Activated CD4-positive, alpha-beta T cell treated with anti-CD3 and anti-CD28 coated beads, Interleukin-2, Interleukin-4, amounts not matched to agents 100 ng/mL and 50 ng/mL, durations not matched to agents 16 hours and 8 hours (primary cell): ENCODE measurements around the gene WDFY4.

ENCODE experiments used
- DNase-seq: peaks from one replicate; pipeline ENCODE4 v3.0.0-alpha.2; 2020; ENCODE audit warnings: low spot score

Gene WDFY4

DNA sequence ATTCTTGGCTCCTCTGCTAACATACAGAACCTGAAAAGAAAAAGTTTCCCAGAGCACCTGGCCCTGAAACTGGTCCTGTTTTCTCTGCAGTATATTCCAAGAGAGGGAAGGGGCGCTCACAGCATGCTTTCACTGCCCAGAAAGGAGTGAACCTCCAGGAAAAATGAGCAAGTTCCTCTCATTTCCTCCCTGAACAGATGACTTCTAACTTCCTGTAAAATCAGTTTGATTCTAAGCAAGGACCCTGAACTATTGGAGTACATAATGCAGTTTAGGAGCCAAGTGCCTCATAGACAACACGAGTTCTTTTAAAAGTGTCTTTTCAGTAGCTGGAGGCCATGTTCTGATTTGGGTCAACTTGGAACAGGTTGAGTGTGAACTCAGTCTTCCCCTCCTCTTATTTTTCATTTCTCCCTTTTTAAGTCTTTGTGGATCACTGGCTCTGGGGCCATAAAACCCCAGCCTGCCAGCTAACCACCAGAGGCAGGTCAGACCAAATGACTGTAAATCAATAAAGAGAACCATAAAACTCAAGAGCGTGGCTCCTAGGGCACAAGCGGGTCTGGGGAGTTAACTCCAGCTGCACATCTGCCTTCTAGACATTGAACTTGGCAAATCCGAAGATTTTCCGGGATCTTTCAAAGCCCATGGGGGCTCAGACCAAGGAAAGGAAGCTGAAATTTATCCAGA is 260.9 kb downstream of the WDFY4 start:
- DNase-seq, result no peak

DNA sequence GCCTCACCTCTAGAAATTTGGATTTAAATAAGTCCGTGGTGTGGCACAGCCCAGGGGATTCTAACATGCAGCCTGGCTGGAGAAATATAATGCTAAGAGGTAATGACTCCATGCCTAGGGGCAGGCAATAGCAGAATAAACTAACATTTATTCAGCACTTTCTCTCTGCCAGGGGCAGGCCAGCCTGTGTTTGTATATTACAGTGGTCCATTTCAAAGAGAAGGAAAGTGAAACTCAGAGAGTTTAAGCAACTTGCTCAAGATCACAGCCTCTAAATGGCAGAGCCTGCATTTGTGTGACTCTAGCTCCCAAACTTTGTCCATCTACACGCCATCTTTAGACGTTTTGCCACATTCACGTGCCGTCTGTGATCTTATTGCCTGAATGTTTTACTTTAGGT is 261.7 kb downstream of the WDFY4 start:
- no peak for DNase-seq

DNA sequence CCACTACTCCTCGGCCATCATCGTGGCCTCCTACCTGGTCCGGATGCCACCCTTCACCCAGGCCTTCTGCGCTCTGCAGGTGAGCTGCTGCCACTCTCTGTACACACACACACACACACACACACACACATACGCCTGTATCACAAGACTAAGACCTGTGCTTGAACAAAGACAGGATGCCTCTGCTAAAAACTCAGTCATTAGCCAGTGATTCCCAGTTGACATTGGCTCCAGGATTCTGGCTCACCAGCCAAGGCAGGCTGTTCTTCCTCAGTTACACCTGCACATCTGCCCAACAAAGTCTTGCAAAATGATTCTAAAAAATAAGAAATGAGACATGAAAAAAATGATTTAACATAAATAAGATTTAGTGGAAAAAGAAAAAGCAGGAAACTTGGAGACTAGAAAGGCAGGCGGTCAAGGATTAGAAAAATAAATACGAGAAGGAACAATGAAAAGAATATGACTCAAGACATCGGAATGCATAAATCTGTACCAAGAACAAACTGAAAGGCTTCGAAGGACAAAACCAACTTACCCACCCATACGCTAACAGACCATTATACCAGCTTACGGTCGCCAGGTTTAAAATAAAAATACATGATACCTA is 262.3 kb downstream of the WDFY4 start:
- no peak for DNase-seq

DNA sequence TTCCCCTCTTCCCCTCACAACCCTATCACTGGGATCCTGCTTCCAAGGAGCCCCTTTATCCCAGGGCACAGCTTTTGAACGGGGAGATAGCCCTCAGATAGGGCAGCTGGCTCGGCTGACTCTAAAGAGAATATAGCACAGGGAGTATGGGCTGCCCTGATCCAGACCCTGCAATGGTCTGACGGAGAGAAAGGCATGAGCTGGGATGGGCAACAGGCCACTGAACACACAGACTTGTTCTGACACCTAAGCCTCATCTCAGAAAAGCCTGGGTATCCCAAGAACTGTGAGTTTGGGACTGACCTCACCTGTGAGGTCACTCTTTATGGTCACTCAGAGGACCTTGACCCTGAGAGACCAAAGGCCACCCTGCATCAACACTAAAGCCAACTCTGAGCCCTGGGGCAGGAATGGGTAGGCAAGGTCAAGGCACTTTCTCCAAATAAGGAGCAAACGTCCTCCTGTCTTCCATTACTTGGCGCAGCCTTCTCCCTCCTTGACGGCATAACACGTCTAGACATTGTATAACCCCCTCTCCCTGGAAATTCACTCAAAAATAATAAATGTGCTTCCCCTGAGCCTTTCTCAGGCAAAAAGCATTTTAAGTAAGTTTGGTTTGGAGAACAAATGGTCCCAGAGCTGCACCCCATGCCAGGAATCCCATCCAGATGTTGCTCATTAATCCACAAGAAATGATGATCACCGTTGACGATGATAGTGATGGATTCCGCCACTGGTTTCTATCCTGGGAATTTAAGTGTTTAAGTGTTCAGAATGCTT is 263.2 kb downstream of the WDFY4 start:
- no peak for DNase-seq

DNA sequence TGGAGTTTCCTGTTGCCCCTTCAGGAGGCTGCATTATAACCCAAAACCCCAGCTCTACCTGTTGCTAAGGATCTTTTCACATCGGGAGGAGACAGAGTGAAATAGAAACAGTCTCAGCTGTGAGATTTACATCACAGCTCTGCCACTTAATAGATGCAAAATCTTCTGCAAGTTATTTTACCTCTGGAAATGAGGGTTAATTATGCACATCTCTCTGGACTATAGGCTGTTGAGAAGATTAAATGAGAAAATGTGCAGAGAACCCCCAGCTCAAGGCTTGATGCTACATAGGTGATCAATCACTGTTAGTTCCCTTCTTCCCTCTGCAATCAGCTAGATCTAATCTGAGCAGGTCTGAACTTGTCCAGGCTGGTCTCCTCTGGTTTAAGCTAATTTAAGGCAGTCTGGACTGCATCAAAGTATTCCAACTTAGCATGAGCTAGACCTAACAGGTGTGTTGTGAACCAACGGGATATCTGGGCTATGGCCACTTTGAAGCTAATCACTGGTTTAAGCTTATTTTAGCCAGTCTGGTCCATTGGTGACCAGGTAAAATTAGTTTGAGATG is 263.9 kb downstream of the WDFY4 start:
- DNase-seq, result no peak

DNA sequence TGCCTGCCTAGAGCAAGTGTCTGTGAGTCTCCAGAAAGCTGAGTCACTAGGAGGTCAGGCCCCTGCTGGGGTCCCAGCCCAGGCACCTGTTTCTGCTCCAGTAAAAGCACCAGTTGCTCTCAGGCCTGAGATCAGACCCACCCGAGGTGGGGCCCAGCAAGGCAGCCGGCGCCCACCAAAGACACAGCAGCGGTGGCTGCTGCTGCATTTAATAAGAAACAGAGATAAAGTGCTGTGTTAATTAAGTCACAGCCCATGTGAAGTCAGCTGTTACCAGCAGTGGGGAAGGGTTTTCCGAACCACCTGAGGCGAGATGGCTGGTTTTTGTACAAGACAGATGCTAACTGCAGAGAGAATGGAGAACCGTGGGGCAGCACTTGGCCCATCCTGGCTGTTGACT is 267.0 kb downstream of the WDFY4 start:
- DNase-seq, result no peak

DNA sequence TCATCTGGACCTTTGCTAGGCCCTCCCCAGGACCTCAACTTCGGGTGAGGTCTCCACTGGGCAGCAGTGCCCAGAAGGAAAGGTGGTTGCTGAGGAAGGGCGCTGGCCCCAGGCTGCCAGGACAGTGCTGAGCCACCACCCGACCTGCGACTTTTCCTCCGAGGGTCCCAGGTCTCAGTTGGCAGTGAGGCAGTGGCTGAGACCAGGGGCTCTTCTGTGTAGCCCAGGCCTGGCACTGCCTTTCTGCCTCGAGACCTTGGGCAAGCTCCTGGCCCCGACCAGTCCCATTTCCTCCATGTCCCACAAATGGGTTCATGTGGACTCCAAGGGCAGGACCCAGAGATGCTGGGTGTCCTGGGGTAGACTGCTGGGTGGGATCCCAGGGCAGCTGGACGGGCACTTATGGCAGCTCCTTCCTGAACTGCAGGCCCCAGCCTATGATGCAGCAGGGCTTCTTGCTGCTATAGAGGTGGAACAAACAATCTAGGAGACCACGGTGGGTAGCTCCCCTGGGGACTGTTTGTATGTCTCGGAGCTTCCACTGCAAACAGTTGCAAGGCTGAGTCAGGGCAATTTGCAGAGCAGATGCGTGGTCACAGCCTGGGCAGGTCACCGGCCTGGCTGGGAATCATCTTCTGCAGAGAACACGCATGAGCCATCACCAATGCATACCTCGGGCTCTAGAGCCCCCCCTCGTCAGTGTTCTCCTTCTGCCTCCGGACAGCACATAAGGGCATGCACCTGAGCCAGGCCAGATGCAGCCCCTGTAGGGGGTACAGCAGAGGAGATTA is 272.9 kb downstream of the WDFY4 start:
- DNase-seq, result no peak

DNA sequence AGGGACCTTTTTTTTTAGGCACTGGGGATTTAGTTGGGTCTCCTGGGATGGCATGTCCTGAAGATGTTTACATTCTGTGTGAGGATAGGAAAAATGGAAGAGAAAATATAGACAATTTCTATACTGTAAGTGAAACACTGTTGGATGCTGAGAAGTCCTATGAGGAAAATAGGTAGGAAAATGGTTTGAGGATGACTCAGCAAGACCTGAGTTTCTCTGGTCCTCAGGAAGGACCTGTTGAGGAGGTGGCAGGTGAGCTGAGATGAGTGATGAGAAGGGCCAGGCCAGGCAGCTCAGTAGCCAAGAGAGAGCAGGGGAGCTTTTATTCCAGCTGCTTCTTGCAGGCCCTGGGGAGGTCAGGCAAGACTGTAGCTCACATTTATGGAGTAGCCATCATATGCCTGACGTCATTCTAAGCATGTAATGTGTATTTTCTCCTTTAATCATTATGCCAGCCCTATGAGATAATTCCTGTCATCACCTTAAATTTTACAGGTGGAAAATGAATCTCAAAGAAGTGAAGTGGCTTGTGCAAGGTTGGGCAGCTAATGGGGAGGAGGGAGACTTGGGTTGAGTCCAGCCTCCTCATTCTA is 274.0 kb downstream of the WDFY4 start:
- DNase-seq, result no peak

DNA sequence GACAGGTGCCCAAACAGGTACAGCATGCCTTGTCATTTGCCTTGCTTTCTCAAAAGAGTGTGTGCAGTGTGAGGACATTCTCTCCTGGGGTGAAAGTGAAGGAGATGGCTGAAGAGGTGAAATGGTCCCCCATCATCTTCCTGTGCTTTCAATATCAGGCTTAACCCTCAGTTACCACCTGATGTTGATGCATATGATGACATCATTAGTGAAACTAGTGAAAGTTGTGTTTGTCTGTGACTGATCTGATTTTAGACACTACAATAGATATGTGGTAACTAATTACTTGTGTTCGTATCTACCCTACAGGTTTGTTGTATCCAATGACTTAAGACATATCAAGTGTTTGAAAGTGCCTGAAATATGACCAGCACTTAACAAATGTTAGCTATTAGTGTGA is 279.4 kb downstream of the WDFY4 start:
- no peak for DNase-seq

DNA sequence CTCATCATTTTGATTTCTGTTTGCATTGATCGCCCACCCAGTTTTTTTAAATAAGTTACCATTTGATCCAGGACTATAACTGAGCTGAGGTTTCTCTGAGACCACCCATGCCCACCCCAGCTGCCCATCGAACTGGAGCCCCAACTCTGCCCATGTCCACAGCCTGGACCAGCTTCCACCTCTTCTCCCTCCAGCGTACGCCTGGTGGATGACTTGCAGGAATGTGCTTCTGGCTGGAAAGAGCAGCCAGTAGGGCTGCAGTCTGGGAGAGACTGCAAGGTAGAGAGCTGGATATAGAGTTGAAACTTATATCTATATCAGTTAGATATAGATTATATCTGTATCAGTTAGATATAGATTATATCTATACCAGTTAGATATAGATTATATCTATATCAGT is 280.8 kb downstream of the WDFY4 start:
- no peak for DNase-seq

DNA sequence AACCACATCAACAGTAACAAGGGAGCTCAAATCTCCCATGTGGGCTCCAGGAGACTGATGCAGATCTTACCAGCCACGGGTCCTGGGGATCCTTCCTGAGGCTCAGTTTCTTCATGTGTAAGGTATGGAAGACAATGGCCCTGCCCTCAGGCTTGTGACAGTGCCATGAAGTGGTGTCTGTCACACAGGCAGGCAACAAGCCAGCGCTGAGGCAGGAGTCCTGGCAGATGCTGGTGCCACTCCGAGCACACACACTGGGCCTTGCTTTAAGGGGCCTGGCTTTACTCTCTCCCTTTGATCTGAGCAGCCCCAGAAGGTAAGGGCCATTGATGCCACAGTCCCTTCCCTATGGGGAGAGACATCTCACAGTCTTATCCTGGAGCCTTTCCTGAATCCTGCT is 283.4 kb downstream of the WDFY4 start:
- DNase-seq, result no peak

DNA sequence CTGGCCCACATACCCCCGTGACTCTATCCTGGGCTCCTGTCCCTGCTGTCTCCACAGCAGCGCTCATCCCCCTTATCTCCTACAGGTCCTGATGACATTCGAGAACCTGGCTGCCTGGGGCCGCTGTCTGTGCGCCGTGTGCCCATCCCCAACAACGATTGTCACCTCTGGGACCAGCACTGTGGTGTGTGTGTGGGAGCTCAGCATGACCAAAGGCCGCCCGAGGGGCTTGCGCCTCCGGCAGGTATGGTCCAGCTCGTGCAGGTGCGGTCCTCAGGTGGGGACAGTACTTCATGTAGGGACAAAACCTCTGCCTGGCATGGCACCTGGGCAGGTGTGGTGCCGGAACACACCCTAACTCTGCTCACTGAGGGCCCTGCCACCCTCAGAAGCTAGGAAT is 285.4 kb downstream of the WDFY4 start:
- no peak for DNase-seq

DNA sequence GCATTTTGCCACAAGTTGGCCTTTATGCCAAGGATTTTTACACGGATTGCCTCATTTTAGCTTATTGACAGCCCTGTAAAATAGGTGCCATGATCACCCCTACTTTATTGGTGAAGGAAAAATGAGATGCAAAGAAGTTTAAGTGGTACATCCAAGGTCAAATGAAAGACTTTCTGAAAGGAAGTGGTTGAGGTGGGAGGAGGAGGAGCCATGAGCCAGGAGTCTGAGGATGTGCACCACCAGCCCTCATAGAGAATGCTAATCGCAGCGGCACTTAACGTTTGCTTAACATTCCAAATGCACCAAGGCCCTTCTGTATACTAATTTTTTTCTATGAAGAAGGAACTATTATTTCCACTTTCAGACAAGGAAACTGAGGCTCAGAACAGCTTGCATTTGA is 286.0 kb downstream of the WDFY4 start:
- no peak for DNase-seq

DNA sequence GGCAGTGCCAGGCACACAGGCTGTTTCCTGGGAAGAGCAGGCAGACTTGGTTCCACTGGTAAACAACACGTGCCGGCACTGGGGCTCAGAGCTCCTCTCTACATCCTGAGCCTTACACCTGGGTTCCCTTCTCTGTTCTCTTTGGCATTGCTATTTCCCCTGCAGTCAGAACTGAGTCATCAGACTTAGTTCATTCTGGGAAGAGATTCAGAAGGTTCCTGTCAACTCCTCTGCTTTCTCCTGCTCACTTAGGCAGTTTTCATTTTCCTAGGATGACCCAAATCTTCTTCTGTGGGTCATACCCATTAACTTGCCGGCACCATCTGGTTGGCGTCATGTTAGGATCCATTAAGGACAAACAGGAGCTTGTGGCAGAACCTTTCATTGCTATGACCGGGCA is 288.4 kb downstream of the WDFY4 start:
- no peak for DNase-seq

DNA sequence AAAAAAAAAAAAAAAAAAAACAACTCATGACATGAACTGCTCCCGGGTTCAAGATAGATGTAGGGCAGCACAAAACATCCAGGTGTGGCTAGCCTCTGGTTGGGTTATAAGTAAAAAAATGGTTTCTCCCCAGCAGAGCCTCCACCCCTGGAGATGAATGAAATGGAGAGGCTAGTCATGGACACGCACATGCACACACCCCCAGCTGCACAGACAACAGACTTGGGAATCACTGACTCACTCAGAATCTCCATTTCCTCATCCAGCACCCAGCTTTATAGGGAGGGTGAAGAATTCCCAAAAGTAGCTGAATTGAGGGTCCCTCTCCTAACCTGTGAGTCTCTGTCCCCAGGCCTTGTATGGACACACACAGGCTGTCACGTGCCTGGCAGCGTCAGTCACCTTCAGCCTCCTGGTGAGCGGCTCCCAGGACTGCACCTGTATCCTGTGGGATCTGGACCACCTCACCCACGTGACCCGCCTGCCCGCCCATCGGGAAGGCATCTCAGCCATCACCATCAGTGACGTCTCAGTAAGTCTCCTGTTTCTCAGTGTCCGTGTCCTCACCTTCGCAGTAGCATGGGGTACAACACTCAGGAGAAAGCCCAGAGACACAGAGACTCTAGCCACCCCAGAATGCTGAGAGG is 290.0 kb downstream of the WDFY4 start:
- DNase-seq, result no peak

DNA sequence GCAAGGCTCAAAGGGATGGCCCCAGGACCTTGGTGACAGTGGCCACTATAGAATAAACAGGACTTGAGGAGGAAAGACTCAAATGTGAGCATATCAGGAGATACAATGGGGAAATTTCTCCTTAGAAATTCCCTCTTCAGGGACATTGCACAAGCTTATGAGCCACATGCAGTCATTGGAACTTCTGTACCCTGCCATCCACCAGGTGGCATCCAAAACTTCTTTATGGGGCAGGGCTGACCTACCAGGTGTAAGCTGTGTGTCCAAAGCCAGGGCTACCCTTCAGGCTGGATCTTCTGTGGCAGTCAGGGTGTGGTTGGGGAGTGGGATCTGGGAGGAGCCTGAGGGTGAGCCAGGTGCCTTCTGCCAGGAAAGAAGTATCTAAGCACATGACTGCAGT is 291.5 kb downstream of the WDFY4 start:
- DNase-seq, result peak; percentile 11

DNA sequence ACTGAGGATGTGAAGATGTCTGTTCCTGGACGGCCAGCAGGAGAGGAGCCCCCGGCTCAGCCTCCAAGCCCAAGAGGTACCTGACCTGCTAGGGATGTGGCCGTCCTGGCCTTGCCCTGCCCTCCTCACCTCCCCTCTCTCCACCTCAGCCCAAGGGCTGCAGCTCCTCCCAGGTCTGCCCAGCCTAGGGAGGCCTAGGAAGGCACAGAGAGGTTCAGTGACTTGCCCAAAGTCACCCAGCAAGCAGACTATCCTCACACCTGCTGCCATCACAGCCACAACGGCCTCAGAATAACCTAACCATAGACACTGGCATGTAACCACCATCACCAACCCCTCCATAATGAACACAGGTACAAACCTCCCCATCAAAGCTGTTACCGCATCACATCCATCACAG is 293.6 kb downstream of the WDFY4 start:
- DNase-seq, result no peak

DNA sequence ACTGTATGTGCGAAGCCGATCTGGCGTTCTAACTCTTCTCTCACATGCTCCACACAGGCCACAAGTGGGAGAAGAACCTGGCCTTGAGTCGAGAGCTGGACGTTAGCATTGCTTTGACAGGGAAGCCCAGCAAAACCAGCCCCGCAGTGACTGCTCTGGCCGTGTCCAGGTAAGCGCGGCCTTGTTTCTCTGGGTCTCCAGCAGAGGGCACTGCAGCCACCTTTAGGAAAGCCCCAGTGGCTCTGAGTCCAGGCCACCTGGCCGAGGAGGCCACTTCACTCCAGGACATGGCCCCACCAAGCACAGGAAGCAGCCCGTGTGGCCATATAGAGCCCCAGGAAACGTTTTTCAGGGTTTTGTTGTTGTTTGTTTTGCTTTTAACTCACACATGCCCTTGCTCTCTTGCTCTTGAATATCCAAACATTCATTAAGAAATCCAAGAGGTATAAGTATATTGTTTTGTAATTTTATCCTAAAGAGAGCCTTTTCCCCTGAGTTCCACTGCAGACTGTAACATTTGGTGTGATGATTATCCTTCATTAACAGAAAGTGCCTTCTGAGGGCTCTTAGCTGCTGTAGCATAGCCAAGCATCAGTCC is 296.7 kb downstream of the WDFY4 start:
- DNase-seq, result peak; percentile 50

DNA sequence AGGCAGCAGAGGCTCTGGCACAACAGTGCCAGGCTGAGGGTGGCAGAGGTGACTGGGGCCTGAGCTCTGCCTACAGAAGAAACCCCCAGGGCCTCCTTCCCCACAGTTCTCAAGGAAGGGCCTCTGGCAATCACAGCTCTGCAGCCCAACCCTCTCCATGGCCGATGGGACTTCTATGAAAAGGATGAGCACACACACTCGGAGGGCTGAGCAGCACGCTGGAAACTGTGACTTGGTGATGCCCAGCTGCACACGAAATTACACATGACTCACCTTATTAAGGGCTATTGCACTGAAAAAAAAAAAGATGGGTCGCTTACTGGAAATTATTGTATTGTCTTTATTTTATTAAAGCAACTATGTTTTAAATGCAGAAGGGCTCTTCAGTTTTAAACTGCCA is 297.9 kb downstream of the WDFY4 start:
- DNase-seq, result no peak

DNA sequence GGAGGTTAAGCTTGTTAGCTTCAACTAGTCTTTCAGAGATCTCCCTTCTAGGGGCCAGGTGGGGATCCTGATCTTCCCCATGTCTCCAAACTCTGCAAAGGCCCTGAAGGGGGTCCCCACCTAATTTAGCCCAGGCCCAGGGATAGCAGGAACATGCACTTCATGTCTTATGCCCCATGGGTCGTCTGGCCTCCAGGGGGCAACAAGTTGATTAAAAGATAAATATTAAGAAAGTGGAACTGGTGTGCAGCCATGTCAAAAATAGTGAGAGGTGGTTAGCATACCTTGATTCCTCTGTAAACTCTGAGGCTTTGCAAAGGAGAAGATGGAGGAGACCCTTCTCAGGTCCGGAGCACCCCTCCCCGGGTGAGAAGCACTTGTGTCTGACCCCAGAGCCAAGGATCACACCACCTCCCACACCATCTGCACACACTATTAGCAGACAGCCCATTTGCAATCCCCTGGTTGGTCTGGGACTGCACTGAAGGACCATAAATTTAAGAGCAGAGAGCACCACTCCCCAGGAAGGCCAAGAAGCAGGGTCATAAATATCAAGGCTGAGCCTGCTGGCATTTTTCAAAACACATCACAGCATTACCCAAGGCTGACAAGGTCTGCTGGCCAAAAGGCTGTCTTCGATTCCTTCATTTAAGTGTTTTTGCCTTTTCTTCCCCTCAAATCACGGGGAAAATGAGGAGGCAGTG is 299.1 kb downstream of the WDFY4 start:
- no peak for DNase-seq
